Keratinocyte (primary cell): ENCODE results near the gene PTPN6. TPM values are rescaled to one million over a fixed set of nuclear protein-coding genes. Genes with fewer than 3 reads are reported as not detected.

Source experiments
- DNase-seq: peaks from one replicate; pipeline ENCODE4 v3.0.0-alpha.2; 2011; ENCODE audit warnings: low read depth, missing footprints, low spot score
- FAIRE-seq: peaks from 2 replicates; lab custom pipeline; 2011; peaks lifted over from hg19 to GRCh38; lab: Jason Lieb, UNC
- H2AFZ ChIP-seq: 2 replicates; pipeline ENCODE4 v1.6.0; 2012; ENCODE audit warnings: low read length, control low read depth, inconsistent platforms; ENCODE audit not compliant: control insufficient read depth
- H3K27ac ChIP-seq: 2 replicates; pipeline ENCODE4 v1.5.1; 2011; ENCODE audit warnings: low read length; ENCODE audit not compliant: control insufficient read depth, insufficient read depth
- H3K27me3 ChIP-seq: 3 replicates; pipeline ENCODE4 v1.6.0; 2011; ENCODE audit warnings: low read length; ENCODE audit not compliant: control insufficient read depth, insufficient read depth; ENCODE audit errors: extremely low read depth
- H3K36me3 ChIP-seq, 2 experiments: 2 replicates in 1 of 2; 3 replicates in 1 of 2; pipeline ENCODE4 v1.5.1; 2011; ENCODE audit warnings: low read length in 2 of 2, mild to moderate bottlenecking in 1 of 2; ENCODE audit not compliant: control insufficient read depth in 2 of 2, insufficient read depth in 2 of 2; ENCODE audit errors: extremely low read depth in 1 of 2
- H3K4me1 ChIP-seq: 3 replicates; pipeline ENCODE4 v1.5.1; 2011; ENCODE audit warnings: low read length; ENCODE audit not compliant: control insufficient read depth, insufficient read depth; ENCODE audit errors: extremely low read depth
- H3K4me2 ChIP-seq: 3 replicates; pipeline ENCODE4 v1.6.0; 2011; ENCODE audit warnings: low read depth, low read length; ENCODE audit not compliant: control insufficient read depth, insufficient read depth; ENCODE audit errors: extremely low read depth
- H3K4me3 ChIP-seq, 3 experiments: fragments of 200-600 bp in 1 of 3; sonication (generic) in 1 of 3; 2 replicates in 2 of 3; 3 replicates in 1 of 3; pipeline ENCODE4 v1.5.1; 2011 to 2016; ENCODE audit warnings: low read length in 3 of 3, mild to moderate bottlenecking in 3 of 3, control low read depth in 2 of 3, inconsistent platforms in 1 of 3, low read depth in 1 of 3, mixed read lengths in 1 of 3, mixed run types in 1 of 3, moderate library complexity in 1 of 3; ENCODE audit not compliant: control insufficient read depth in 2 of 3, insufficient read depth in 2 of 3; ENCODE audit errors: extremely low read depth in 1 of 3
- H3K79me2 ChIP-seq: 2 replicates; pipeline ENCODE4 v1.6.0; 2012; ENCODE audit warnings: low read length; ENCODE audit not compliant: control insufficient read depth, insufficient read depth
- H3K9ac ChIP-seq: 3 replicates; pipeline ENCODE4 v1.6.0; 2011; ENCODE audit warnings: low read length; ENCODE audit not compliant: control insufficient read depth, insufficient read depth; ENCODE audit errors: extremely low read depth
- H3K9me1 ChIP-seq: 3 replicates; pipeline ENCODE4 v1.6.0; 2011; ENCODE audit warnings: low read length; ENCODE audit not compliant: control insufficient read depth, insufficient read depth; ENCODE audit errors: extremely low read depth
- H3K9me3 ChIP-seq: 2 replicates; pipeline ENCODE4 v1.5.1; 2012; ENCODE audit warnings: low read depth, low read length; ENCODE audit not compliant: control insufficient read depth
- H4K20me1 ChIP-seq: 3 replicates; pipeline ENCODE4 v1.6.0; 2011; ENCODE audit warnings: low read length; ENCODE audit not compliant: control insufficient read depth, insufficient read depth; ENCODE audit errors: extremely low read depth
- CTCF ChIP-seq, 3 experiments: IDR thresholded peaks in 1 of 3; conservative IDR thresholded peaks in 1 of 3; optimal IDR thresholded peaks in 1 of 3; 2 replicates in 2 of 3; 3 replicates in 1 of 3; pipeline versions ENCODE3 to v1.5.1; 2011; ENCODE audit warnings: low read length in 3 of 3, mild to moderate bottlenecking in 3 of 3, moderate library complexity in 2 of 3, control low read depth in 1 of 3, inconsistent platforms in 1 of 3; ENCODE audit not compliant: insufficient read depth in 2 of 3; ENCODE audit errors: extremely low read depth in 1 of 3
- EZH2 ChIP-seq: IDR thresholded peaks from one replicate; pipeline ENCODE4 v1.6.1; 2012; ENCODE audit warnings: inconsistent platforms, mild to moderate bottlenecking, low read length, moderate library complexity
- dilution Hi-C: fragments of 300-500 bp; cut with MboI; formaldehyde crosslinking; loops from one replicate; pipeline ENCODE4 v1.7.0; 2020; ENCODE audit warnings: low sequenced_read_pairs; ENCODE audit not compliant: extremely low pct_ligation_motif_present
- polyA plus RNA-seq, 5 experiments: library from polyadenylated mRNA; depleted of rRNA in 3 of 5; stranded (reverse) in 3 of 5; stranded (forward) in 1 of 5; unstranded in 1 of 5; fragments of >200 nt; gene quantifications; 1 replicate in 1 of 5; 2 replicates in 3 of 5; 3 replicates in 1 of 5; pipeline versions ENCODE4 v1.2.1 to v1.2.3, GENCODE V29; 2011 to 2012; ENCODE audit warnings: missing spikeins in 2 of 5, low read depth in 1 of 5, low replicate concordance in 1 of 5

PTPN6 gene
- polyA plus RNA-seq, 1 donor (not counting 4 experiments of a cell fraction or from before 2014, with no cell fraction given), result 18.7 TPM

DNA sequence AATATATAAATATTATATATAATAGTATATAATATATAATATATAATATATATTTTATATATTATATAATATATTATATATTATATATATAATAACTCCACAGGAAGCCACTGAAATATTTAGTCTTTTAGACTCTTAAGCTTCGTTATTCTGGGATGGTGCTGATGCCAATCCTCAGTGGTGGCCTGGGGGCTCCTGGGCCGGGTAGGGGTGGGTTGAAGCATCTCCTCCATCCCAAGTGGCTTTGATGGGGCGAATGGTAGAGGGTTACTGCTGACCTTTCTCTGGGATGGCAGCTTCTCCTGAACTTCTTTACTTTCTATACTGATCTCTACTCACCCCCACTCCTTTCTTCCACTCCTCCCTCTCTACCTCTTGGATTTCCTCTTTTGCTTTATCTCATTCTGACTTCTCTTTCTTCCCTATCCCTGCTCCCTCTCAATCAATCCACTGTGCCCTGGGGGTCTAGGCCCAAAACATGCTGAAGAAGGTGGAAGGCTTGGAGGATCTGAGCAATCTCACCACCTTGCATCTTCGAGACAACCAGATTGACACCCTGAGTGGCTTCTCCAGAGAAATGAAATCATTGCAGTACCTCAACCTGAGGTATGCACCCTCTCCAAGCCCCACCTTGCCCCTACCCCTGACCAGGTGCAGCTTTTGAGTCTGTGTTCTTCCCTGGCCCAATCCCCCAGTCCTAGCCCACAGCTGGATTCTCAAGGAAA lies 41.6 kb upstream of the PTPN6 start:
- H3K79me2 ChIP-seq, result no peaks in the 10 kb centered on the region
- DNase-seq (no peak), FAIRE-seq (no peak)
- no peaks in the 10 kb centered on the region for H3K9me3 ChIP-seq
- no peaks in the 10 kb centered on the region for H3K36me3 ChIP-seq
- H2AFZ ChIP-seq, result no peak overlapping the region
- peaks cover 5% of the 10 kb centered on the region for H3K27me3 ChIP-seq
- H3K4me2 ChIP-seq, result no peak overlapping the region
- H3K9ac ChIP-seq, result no peak overlapping the region
- H4K20me1 ChIP-seq, result no peaks in the 10 kb centered on the region
- TF ChIP-seq CTCF (optimal IDR thresholded peaks at IDR 0.05 in 1 of 3, IDR thresholded peaks at IDR 0.05 in 1 of 3, conservative IDR thresholded peaks at IDR 0.05 in 1 of 3; ENCODE audit: extremely low read depth in 1 of 3, insufficient read depth in 2 of 3, low read length in 3 of 3), result no peak
- no peak for TF ChIP-seq EZH2
- H3K9me1 ChIP-seq, result no peaks in the 10 kb centered on the region
- no peak overlapping the region for H3K27ac ChIP-seq
- dilution Hi-C loops, result no loop called here
- peaks cover 5% of the 10 kb centered on the region for H3K4me1 ChIP-seq
- H3K4me3 ChIP-seq, result no peak overlapping the region

DNA sequence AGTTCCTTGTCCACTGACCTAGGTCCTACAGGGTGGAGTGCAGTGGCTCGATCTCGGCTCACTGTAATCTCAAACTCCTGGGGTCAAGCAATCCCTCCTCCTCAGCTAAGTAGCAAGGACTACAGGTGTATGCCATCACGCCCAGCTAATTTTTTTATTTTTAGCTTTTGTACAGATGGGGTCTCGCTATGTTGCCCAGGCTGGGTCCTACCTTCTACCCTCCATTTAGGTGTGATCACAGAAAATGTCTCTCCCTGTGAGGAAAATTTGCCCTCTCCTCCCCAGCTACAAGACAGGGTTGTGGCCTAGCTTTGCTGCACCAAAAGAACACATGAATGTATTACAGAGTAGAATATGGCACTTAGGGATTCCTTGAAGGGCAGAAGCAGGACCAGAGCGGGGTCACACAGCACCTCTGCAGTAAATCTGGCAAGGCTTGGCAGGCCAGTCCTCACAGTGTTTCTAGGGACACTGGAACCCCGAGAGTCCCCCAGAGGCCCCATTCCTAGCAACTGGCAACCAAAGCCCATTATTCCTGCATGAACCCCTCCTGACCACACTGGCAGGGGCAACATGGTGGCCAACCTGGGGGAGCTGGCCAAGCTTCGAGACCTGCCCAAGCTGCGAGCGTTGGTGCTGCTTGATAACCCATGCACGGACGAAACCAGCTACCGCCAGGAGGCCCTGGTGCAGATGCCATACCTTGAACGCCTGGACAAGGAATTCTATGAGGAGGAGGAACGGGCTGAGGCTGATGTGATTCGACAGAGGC lies 38.8 kb upstream of the PTPN6 start:
- TF ChIP-seq CTCF (optimal IDR thresholded peaks at IDR 0.05 in 1 of 3, IDR thresholded peaks at IDR 0.05 in 1 of 3, conservative IDR thresholded peaks at IDR 0.05 in 1 of 3; ENCODE audit: extremely low read depth in 1 of 3, insufficient read depth in 2 of 3, low read length in 3 of 3), result no peak
- no peak for TF ChIP-seq EZH2
- no peak overlapping the region for H3K27ac ChIP-seq
- H3K4me2 ChIP-seq, result no peak overlapping the region
- H4K20me1 ChIP-seq, result no peaks in the 10 kb centered on the region
- H3K9me3 ChIP-seq, result no peaks in the 10 kb centered on the region
- H3K79me2 ChIP-seq, result no peaks in the 10 kb centered on the region
- H3K4me1 ChIP-seq, result no peaks in the 10 kb centered on the region
- H3K27me3 ChIP-seq, result peaks cover 16% of the 10 kb centered on the region
- DNase-seq (no peak), FAIRE-seq (no peak)
- H2AFZ ChIP-seq, result no peak overlapping the region
- dilution Hi-C loops, result no loop called here
- no peaks in the 10 kb centered on the region for H3K9me1 ChIP-seq
- no peak overlapping the region for H3K9ac ChIP-seq
- H3K4me3 ChIP-seq, result no peak overlapping the region
- H3K36me3 ChIP-seq, result no peaks in the 10 kb centered on the region
